HL-60/S4 treated with phorbol 12-myristate 13-acetate at 8.2 ng/mL for 4 days and 3 days (cell line): ENCODE data around the gene ATXN2.

ENCODE experiments used
- in situ Hi-C: fragments of 300-500 bp; cut with MboI; formaldehyde crosslinking; loops from 2 replicates; pipeline ENCODE4 v1.15.0; 2022; ENCODE audit warnings: low sequenced_read_pairs

Gene ATXN2

GRCh38 chr12:111426344-111427185 lies 172.6 kb downstream of the ATXN2 start:
- in situ Hi-C loops: no loop called here

DNA sequence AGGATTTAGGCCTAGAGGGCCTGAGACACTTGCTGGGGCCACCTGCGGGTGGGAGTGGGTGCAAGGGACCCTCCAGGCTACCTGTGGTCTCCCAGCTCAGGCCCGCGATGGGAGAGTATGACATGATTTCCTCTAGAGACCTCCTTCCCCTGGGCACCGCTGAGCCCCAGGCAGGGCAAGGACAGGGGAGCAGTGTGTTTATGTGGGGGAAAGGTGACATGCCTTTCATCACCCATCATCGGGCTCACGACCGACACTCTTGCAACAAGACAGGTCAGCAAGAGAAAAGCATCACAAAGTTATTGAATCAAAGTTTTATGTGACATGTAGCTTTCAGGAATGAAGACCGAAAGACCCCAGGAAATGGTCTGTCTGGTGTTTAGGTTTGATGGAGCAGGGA lies 173.5 kb downstream of the ATXN2 start:
- in situ Hi-C loops: no loop called here

DNA sequence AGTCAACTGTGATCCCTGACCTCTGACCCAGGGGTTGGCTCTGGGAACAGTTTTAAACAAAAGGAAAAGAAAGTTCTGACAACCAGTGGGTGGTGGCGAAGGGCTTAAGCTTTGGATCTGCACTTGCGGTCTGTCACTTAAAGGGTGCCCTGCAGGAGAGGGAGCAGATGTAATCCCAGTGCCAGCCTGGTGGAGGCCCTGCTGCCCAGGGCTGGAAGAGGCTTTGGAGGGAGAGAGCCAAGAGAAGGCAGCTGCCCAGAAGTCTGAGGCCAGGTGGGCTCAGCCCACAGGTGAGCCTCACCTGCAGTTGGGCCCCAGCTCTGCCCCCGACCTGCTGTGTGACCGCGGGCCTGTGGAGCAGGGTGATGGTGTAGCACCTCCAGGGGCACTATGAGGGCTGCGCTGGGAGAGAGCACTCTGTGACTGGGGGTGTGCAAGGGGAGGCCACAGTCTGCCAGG lies 174.3 kb downstream of the ATXN2 start:
- in situ Hi-C loops: no loop called here

DNA sequence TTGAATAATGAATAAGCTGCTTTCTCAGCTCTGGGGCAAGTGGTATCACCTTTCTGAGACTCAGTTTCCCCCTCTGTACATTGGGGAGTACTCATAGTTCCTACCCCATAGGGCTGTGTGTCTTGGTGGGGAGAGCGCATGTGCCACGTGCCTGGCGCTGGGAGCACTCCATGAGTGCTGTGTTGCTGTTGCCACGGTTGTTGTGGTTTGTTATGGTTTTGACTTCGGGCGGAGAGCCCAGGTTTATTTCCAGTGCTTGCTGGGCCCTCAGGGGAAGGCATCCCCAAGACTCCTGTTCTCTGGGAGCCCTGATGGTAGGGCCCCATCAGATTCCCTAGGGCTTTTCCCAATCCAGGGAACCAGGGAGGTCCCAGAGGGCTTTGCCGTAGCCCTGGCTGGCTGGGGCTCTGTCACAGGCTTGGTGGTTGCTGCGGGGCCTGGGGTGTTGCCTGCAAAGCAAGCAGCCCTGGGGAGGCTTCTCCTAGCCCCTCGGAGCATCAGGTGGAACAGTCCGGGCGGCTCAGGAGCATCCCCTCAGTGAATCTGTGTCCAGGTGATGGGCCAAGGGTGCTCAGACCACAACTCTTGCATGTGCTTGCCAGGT lies 174.8 kb downstream of the ATXN2 start:
- in situ Hi-C loops: no loop called here

GRCh38 chr12:111420494-111420893 lies 178.6 kb downstream of the ATXN2 start:
- in situ Hi-C loops: no loop called here

DNA sequence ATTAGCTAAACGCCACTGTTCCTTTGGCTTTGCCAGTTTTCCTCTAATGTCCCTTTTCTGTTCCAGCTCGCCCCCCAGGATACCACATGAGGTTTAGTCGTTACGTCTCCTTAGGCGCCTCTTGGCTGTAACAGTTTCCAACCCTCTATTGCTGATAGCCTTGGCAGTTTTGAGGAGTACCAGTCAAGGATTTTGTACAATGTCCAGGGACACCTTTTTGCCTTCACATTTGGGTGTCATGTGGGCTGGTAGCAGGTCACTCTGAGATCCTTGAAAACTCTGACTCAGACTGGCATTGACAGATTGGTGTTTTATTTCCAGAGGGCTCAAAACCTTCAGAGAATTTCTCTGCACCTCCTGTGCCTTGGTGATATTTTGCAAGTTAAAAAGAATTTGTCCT lies 179.3 kb downstream of the ATXN2 start:
- in situ Hi-C loops: no loop called here

DNA sequence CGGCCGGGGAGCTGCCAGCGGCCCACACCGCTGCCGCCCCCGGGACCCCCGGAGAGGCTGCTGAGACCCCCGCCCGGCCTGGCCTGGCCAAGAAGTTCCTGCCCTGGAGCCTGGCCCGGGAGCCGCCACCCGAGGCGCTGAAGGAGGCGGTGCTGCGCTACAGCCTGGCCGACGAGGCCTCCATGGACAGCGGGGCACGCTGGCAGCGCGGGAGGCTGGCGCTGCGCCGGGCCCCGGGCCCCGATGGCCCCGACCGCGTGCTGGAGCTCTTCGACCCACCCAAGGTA lies 180.6 kb downstream of the ATXN2 start:
- in situ Hi-C loops: no loop called here

- in situ Hi-C loops: no loop called here
These were observed 181.1 kb downstream of the ATXN2 start for GRCh38 chr12:111417784-111418593.

DNA sequence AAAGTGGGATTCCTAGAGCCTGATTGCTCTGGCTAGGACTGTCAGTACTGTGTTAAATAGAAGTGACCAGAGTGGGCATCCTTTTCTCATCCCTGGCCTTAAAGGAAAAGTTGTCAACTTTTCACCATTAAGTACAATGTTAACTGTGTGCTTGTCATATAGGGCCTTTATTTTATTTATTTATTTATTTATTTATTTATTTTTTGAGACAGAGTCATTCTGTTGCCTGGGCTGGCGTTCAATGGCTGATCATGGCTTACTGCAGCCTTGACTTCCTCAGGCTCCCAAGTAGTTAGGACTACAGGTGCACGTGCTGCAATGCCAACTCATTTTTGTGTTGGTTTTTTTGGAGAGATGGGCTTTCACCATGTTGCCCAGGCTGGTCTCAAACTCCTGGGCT lies 181.8 kb downstream of the ATXN2 start:
- in situ Hi-C loops: no loop called here

GRCh38 chr12:111414711-111415252 lies 184.3 kb downstream of the ATXN2 start:
- in situ Hi-C loops: no loop called here

GRCh38 chr12:111413442-111414086 lies 185.6 kb downstream of the ATXN2 start:
- in situ Hi-C loops: no loop called here

DNA sequence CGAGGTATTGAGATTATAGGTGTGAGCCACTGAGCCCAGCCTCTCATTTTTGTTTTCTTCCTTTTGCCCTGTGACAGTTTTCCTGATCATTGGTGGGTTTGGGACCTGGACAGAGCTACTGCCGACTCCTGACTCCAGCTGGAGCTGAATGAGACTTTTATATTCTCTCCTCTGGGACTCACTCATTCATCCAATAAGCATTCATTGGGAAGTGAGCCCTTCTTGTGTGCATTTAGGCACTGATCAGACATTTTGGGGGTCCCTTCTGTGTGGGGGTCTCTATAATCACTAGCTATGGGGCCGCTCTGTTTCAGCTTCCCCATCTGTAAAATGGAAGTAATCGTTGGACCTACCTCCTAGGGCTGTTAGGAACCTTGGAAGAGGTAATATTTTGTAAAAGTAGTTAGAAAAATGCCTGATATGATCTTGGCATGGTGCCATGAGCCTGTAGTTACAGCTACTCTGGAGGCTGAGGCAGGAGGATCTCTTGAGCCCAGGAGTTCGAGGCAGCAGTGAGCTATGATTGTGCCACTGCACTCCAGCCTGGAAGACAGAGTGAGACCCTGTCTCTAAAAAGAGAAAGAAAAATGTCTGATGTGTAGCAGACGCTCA lies 186.2 kb downstream of the ATXN2 start:
- in situ Hi-C loops: no loop called here

DNA sequence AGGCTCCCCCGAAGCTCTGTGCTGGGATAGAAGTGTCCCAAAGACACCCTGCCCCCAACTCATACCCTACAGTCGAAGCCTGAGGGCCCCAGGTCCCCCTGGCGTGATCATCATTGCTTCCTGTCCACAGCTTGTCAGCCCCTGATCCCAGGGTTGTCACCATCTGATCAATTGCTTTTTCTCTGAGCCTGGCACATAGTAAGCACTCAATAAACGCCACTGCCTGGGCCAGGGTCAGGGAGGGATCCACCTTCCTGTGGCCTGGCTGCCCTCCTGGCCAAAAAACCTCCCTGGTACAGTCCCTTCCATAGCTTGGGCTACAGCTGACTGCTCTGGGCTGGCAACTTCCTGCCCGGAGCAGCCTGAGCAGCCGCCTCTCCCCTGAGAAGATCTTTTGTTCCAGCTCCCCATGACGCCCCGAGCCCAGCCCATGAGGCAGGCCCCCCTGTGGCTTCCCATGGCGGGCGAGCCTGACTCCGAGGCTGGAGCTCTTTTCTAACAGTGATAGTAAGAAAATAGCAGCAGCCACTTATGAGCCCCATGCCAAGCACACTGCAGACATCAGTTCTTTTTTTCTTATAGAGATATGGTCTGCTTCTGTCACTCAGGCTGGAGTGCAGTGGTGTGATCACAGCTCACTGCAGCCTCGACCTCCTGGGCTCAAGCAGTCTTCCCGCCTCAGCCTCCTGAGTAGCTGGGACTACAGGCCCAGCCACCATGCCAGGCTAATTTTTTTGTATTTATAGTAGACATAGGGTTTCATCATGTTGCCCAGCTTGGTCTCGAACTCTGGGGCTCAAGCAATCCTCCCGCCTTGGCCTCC lies 186.9 kb downstream of the ATXN2 start:
- in situ Hi-C loops: no loop called here

GRCh38 chr12:111411185-111411764 lies 187.8 kb downstream of the ATXN2 start:
- in situ Hi-C loops: no loop called here

- in situ Hi-C loops: no loop called here
These were observed 188.5 kb downstream of the ATXN2 start for GRCh38 chr12:111410431-111411184.

DNA sequence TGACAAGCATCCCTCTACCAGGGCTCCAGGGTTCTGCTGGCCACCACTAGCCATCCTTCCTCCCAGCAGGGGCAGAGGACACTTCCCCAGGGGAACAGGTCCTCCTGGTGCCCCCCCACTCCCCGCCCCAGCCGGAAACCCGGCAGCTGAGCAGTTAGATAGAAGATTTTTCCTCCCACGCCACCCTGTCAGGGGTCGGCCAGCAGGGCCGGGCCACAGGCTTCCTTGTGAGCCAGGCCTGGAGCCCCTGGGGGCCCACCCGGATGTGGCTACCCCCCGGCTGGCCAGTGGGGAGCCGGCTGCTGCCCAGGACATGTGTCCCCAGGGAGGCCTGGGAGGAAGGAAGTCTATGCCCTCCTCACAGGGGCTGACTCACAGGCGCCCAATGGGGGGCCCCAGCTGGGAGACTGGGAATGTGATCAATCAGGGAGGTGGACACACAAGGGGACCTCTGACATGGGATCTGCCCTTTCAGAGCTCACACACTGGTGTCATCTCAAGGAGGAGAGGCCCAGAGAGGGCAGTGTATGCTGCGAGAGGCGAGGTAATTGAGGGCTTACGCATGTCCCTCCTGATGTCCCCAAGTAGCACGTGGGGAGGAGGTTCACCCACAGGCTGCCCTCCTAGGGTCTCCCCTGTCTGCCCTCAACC lies 189.2 kb downstream of the ATXN2 start:
- in situ Hi-C loops: loop anchor here (5.0 kb wide), 1 partner anchor 37 kb away; no protein-coding TSS in a partner anchor

GRCh38 chr12:111409403-111409779 lies 189.7 kb downstream of the ATXN2 start:
- in situ Hi-C loops: loop anchor here (5.0 kb wide), 1 partner anchor 38 kb away; no protein-coding TSS in a partner anchor
